ENCODE data around the gene PRAC2.

Gene PRAC2

GRCh38 chr17:48725288-48726064, 2.5 kb downstream of the PRAC2 start:
- TF ChIP-seq REST (IDR thresholded peaks at IDR 0.05; ENCODE audit: insufficient read depth in 1 of 2, low read depth in 2 of 2, low read length in 2 of 2) (no peak), FOXP2 (optimal IDR thresholded peaks at IDR 0.05; ENCODE audit: borderline replicate concordance, extremely low read depth, extremely low read length, insufficient read depth) (no peak), SIN3A (IDR thresholded peaks at IDR 0.05; ENCODE audit: borderline replicate concordance, insufficient read depth, low read length) (no peak), TAF1 (IDR thresholded peaks at IDR 0.05; ENCODE audit: borderline replicate concordance, insufficient read depth, low read length) (no peak), POLR2AphosphoS5 (IDR thresholded peaks at IDR 0.05; ENCODE audit: low read depth, low read length) (no peak)

GRCh38 chr17:48726114-48726915, 3.3 kb downstream of the PRAC2 start:
- TF ChIP-seq SIN3A (IDR thresholded peaks at IDR 0.05; ENCODE audit: borderline replicate concordance, insufficient read depth, low read length) (no peak), FOXP2 (optimal IDR thresholded peaks at IDR 0.05; ENCODE audit: borderline replicate concordance, extremely low read depth, extremely low read length, insufficient read depth) (no peak), TAF1 (IDR thresholded peaks at IDR 0.05; ENCODE audit: borderline replicate concordance, insufficient read depth, low read length) (no peak), POLR2AphosphoS5 (IDR thresholded peaks at IDR 0.05; ENCODE audit: low read depth, low read length) (no peak), REST (IDR thresholded peaks at IDR 0.05; ENCODE audit: insufficient read depth in 1 of 2, low read depth in 2 of 2, low read length in 2 of 2) (no peak)

GRCh38 chr17:48726916-48727286, 3.9 kb downstream of the PRAC2 start:
- no peak for TF ChIP-seq FOXP2 (optimal IDR thresholded peaks at IDR 0.05; ENCODE audit: borderline replicate concordance, extremely low read depth, extremely low read length, insufficient read depth)
- TF ChIP-seq POLR2AphosphoS5 (IDR thresholded peaks at IDR 0.05; ENCODE audit: low read depth, low read length), result no peak
- no peak for TF ChIP-seq REST (IDR thresholded peaks at IDR 0.05; ENCODE audit: insufficient read depth in 1 of 2, low read depth in 2 of 2, low read length in 2 of 2)
- TF ChIP-seq SIN3A (IDR thresholded peaks at IDR 0.05; ENCODE audit: borderline replicate concordance, insufficient read depth, low read length), result no peak
- no peak for TF ChIP-seq TAF1 (IDR thresholded peaks at IDR 0.05; ENCODE audit: borderline replicate concordance, insufficient read depth, low read length)

- TF ChIP-seq TAF1 (IDR thresholded peaks at IDR 0.05; ENCODE audit: borderline replicate concordance, insufficient read depth, low read length) (no peak), SIN3A (IDR thresholded peaks at IDR 0.05; ENCODE audit: borderline replicate concordance, insufficient read depth, low read length) (no peak), FOXP2 (optimal IDR thresholded peaks at IDR 0.05; ENCODE audit: borderline replicate concordance, extremely low read depth, extremely low read length, insufficient read depth) (no peak), POLR2AphosphoS5 (IDR thresholded peaks at IDR 0.05; ENCODE audit: low read depth, low read length) (no peak), REST (IDR thresholded peaks at IDR 0.05; ENCODE audit: insufficient read depth in 1 of 2, low read depth in 2 of 2, low read length in 2 of 2) (no peak)
Observed at GRCh38 chr17:48727415-48728175, 4.6 kb downstream of the PRAC2 start.
